GM23338 (cell line): ENCODE results near the gene CDC27. TPM values are rescaled to one million over a fixed set of nuclear protein-coding genes. Genes with fewer than 3 reads are reported as not detected.

Experiments used
- ATAC-seq: fragments of 200-7000 bp; cut with Tn5 transposase; 3 replicates; pipeline ENCODE4 v1.9.1; 2020
- DNase-seq: peaks from one replicate; pipeline ENCODE4 v3.0.0-alpha.2; 2015; ENCODE audit warnings: low spot score
- H2AFZ ChIP-seq: fragments of 200-600 bp; sonication (generic); 2 replicates; pipeline ENCODE4 v1.8.0; 2016; ENCODE audit warnings: antibody characterized with exemption, mild to moderate bottlenecking, moderate library complexity
- H3F3A ChIP-seq: fragments of 200-600 bp; sonication (generic); replicated peaks from 2 replicates; pipeline ENCODE4 v1.8.0; 2017; ENCODE audit warnings: antibody characterized with exemption, mixed run types, low read depth
- H3K27ac ChIP-seq: fragments of 200-600 bp; sonication (generic); 2 replicates; pipeline ENCODE4 v1.6.1; 2016; ENCODE audit warnings: low read depth
- H3K27me3 ChIP-seq: fragments of 200-600 bp; sonication (generic); 2 replicates; pipeline ENCODE4 v1.8.0; 2016; ENCODE audit warnings: mild to moderate bottlenecking, mixed run types, moderate library complexity; ENCODE audit not compliant: insufficient read depth
- H3K36me3 ChIP-seq: fragments of 200-600 bp; sonication (generic); 2 replicates; pipeline ENCODE4 v1.8.0; 2016; ENCODE audit warnings: mild to moderate bottlenecking; ENCODE audit not compliant: insufficient read depth
- H3K4me1 ChIP-seq: fragments of 200-600 bp; sonication (generic); 2 replicates; pipeline ENCODE4 v1.8.0; 2016; ENCODE audit warnings: mild to moderate bottlenecking, moderate library complexity; ENCODE audit not compliant: insufficient read depth
- H3K4me2 ChIP-seq: fragments of 200-600 bp; sonication (generic); 2 replicates; pipeline ENCODE4 v1.7.1; 2017; ENCODE audit warnings: mixed run types
- H3K4me3 ChIP-seq: fragments of 200-600 bp; sonication (generic); 2 replicates; pipeline ENCODE4 v1.6.1; 2016; ENCODE audit warnings: mixed run types
- H3K79me2 ChIP-seq: fragments of 200-600 bp; sonication (generic); replicated peaks from 2 replicates; pipeline ENCODE4 v1.8.0; 2017; ENCODE audit warnings: mild to moderate bottlenecking; ENCODE audit not compliant: insufficient read depth
- H3K9me2 ChIP-seq: fragments of 200-600 bp; sonication (generic); 2 replicates; pipeline ENCODE4 v1.8.0; 2017; ENCODE audit not compliant: insufficient read depth
- H4K20me1 ChIP-seq: fragments of 200-600 bp; sonication (generic); replicated peaks from 2 replicates; pipeline ENCODE4 v1.8.0; 2017; ENCODE audit warnings: mild to moderate bottlenecking; ENCODE audit not compliant: insufficient read depth
- H3K27ac Mint-ChIP-seq: 2 replicates; pipeline ENCODE4 v1.8.0; 2020; ENCODE audit warnings: inconsistent platforms, mild to moderate bottlenecking, moderate library complexity, mixed read lengths
- H3K27me3 Mint-ChIP-seq: 3 replicates; pipeline ENCODE4 v1.8.0; 2022; ENCODE audit warnings: low read depth, mild to moderate bottlenecking, moderate library complexity, mixed read lengths, inconsistent platforms; ENCODE audit not compliant: insufficient read depth, poor library complexity
- H3K36me3 Mint-ChIP-seq: 3 replicates; pipeline ENCODE4 v1.8.0; 2021; ENCODE audit warnings: low read depth, mild to moderate bottlenecking, inconsistent platforms, moderate library complexity, mixed read lengths
- H3K4me1 Mint-ChIP-seq: 3 replicates; pipeline ENCODE4 v1.8.0; 2020; ENCODE audit warnings: mild to moderate bottlenecking, inconsistent platforms, mixed read lengths
- H3K4me3 Mint-ChIP-seq: 3 replicates; pipeline ENCODE4 v1.8.0; 2021; ENCODE audit warnings: moderate library complexity, mild to moderate bottlenecking, inconsistent platforms, mixed read lengths
- H3K9me3 Mint-ChIP-seq: 3 replicates; pipeline ENCODE4 v1.8.0; 2020; ENCODE audit warnings: moderate library complexity, mild to moderate bottlenecking, inconsistent platforms, mixed read lengths
- EZH2 ChIP-seq: fragments of 200-600 bp; sonication (generic); IDR thresholded peaks from one replicate; pipeline ENCODE4 v1.8.0; 2017; ENCODE audit warnings: antibody characterized with exemption, mild to moderate bottlenecking, low read depth; ENCODE audit not compliant: unreplicated experiment
- NANOG ChIP-seq: IDR thresholded peaks from 2 replicates; pipeline ENCODE4 v1.6.1; 2016; ENCODE audit warnings: antibody characterized with exemption, borderline replicate concordance
- POLR2AphosphoS5 ChIP-seq: IDR thresholded peaks from 2 replicates; pipeline ENCODE4 v1.6.1; 2016; ENCODE audit warnings: antibody characterized with exemption, low read depth
- STAT1 ChIP-seq: IDR thresholded peaks from one replicate; pipeline ENCODE4 v1.6.1; 2016; ENCODE audit warnings: antibody characterized with exemption; ENCODE audit not compliant: unreplicated experiment
- ZNF114 ChIP-seq: fragments of 250-450 bp; sonication (Bioruptor Pico); IDR thresholded peaks from 2 replicates; pipeline ENCODE4 v1.5.0; 2020; ENCODE audit warnings: mild to moderate bottlenecking, moderate library complexity
- ZNF462 ChIP-seq: fragments of 250-450 bp; sonication (Bioruptor Pico); IDR thresholded peaks from 2 replicates; pipeline ENCODE4 v1.5.0; 2020; ENCODE audit warnings: mild to moderate bottlenecking, moderate library complexity
- polyA plus RNA-seq: library from polyadenylated mRNA; unstranded; fragments of >200 nt; fragmentation: Nextera tagmentation; extraction: Ambion mirVana; gene quantifications from 2 replicates; pipeline ENCODE4 v1.2.1, GENCODE V29; 2016
- total RNA-seq: library from RNA; depleted of rRNA; stranded (reverse); fragments of >200 nt; shearing (Covaris generic); gene quantifications from 2 replicates; pipeline ENCODE4 v1.2.3, GENCODE V29; 2014

The CDC27 gene
- total and polyA plus RNA-seq, 2 experiments from 2014 or later: 49.7 to 85.5 TPM

GRCh38 chr17:47223460-47223859 lies 34.4 kb upstream of the CDC27 start (continued):
- TF ChIP-seq STAT1 (no peak), NANOG (no peak), POLR2AphosphoS5 (no peak)

GRCh38 chr17:47223007-47223406 lies 33.9 kb upstream of the CDC27 start:
- H3K27me3 Mint-ChIP-seq: peaks cover 13% of the 10 kb centered on the region
- H3K4me2 ChIP-seq: no peak overlapping the region
- DNase-seq: no peak

More at GRCh38 chr17:47223007-47223406, 33.9 kb upstream of the CDC27 start:
- Histone ChIP-seq H3K36me3 (no peaks in the 10 kb centered on the region), H4K20me1 (no peaks in the 10 kb centered on the region), H3K27me3 (no peaks in the 10 kb centered on the region), H3K4me1 (peaks cover 13% of the 10 kb centered on the region), H3K4me3 (no peak overlapping the region), H3F3A (no peaks in the 10 kb centered on the region), H2AFZ (no peak overlapping the region), H3K79me2 (no peaks in the 10 kb centered on the region), H3K27ac (no peak overlapping the region), H3K9me2 (no peaks in the 10 kb centered on the region)
- no peak overlapping the region for H3K4me3 Mint-ChIP-seq
- no peak for ATAC-seq
- peaks cover 16% of the 10 kb centered on the region for H3K9me3 Mint-ChIP-seq
- peaks cover 7% of the 10 kb centered on the region; the same call in 2 of the 3 replicates for H3K36me3 Mint-ChIP-seq
- H3K27ac Mint-ChIP-seq: no peak overlapping the region
- H3K4me1 Mint-ChIP-seq: peaks cover 16% of the 10 kb centered on the region
- TF ChIP-seq ZNF114 (CRISPR knock-in tag) (no peak), EZH2 (no peak), NANOG (no peak), ZNF462 (CRISPR knock-in tag) (no peak)
